GM12878 (cell line): Measurements from ENCODE around the gene RPL18. TPM values are rescaled to one million over a fixed set of nuclear protein-coding genes. Genes with fewer than 3 reads are reported as not detected.

Source experiments
- DPF2 ChIP-seq: fragments of 450-650 bp; IDR thresholded peaks from 2 replicates; pipeline ENCODE4 v1.6.1; 2017; ENCODE audit warnings: mild to moderate bottlenecking
- EZH2 ChIP-seq: IDR thresholded peaks from 2 replicates; pipeline ENCODE4 v1.6.1; 2012; ENCODE audit warnings: low read depth, mild to moderate bottlenecking, control low read depth, inconsistent platforms, low read length, borderline replicate concordance; ENCODE audit not compliant: control insufficient read depth
- JUNB ChIP-seq: IDR thresholded peaks from 2 replicates; pipeline ENCODE4 v1.6.1; 2016; ENCODE audit warnings: antibody characterized with exemption, mild to moderate bottlenecking
- NFYA ChIP-seq: IDR thresholded peaks from 2 replicates; pipeline ENCODE4 v1.6.1; 2011; ENCODE audit warnings: low read depth, mild to moderate bottlenecking, low read length, improper control_type of control experiment, borderline replicate concordance
- SIX5 ChIP-seq: IDR thresholded peaks from 2 replicates; pipeline ENCODE4 v1.6.1; 2011; ENCODE audit warnings: mild to moderate bottlenecking, low read depth, low read length, moderate library complexity; ENCODE audit not compliant: severe bottlenecking
- TCF12 ChIP-seq: IDR thresholded peaks from 2 replicates; pipeline ENCODE4 v1.6.1; 2011; ENCODE audit warnings: low read depth, mild to moderate bottlenecking, low read length
- polyA plus RNA-seq, 11 experiments: library from polyadenylated mRNA; depleted of rRNA in 4 of 11; unstranded in 6 of 11; stranded (reverse) in 5 of 11; fragments of >200 nt; fragmentation: Nextera tagmentation in 4 of 11; fragmentation: Illumina TruSeq in 1 of 11; extraction: Ambion mirVana in 4 of 11; extraction: Trizol in 1 of 11; gene quantifications; 1 replicate in 1 of 11; 2 replicates in 10 of 11; pipeline versions ENCODE4 v1.2.1 to v1.2.3, GENCODE V29; 2011 to 2016; ENCODE audit warnings: inconsistent platforms in 2 of 11, missing spikeins in 2 of 11, low read depth in 1 of 11
- total RNA-seq, 4 experiments: library from RNA; depleted of rRNA in 3 of 4; stranded (reverse); fragments of >200 nt in 3 of 4; fragmentation: Illumina TruSeq in 1 of 4; extraction: Trizol in 1 of 4; gene quantifications; 2 replicates each; pipeline versions ENCODE4 v1.2.1 to v1.2.3, GENCODE V29; 2013 to 2021
- TF ChIP-seq, protein P1 (sequence below): fragments of 450-650 bp; formaldehyde crosslinking; IDR thresholded peaks from 2 replicates; pipeline ENCODE4 v1.5.0; 2022; ENCODE audit warnings: mild to moderate bottlenecking, missing genetic modification characterization
- TF ChIP-seq, protein P2 (sequence below): fragments of 450-650 bp; IDR thresholded peaks from 2 replicates; pipeline ENCODE4 v1.6.1; 2016; ENCODE audit warnings: mild to moderate bottlenecking
- TF ChIP-seq, protein P3 (sequence below): fragments of 450-650 bp; IDR thresholded peaks from 2 replicates; pipeline ENCODE4 v1.6.1; 2018; ENCODE audit warnings: borderline replicate concordance, mild to moderate bottlenecking; ENCODE audit not compliant: partially characterized antibody
- TF ChIP-seq, protein P4 (sequence below): fragments of 450-650 bp; conservative IDR thresholded peaks from 2 replicates; pipeline ENCODE4 v1.6.1; 2017; ENCODE audit warnings: mild to moderate bottlenecking, moderate library complexity

Gene RPL18
- total and polyA plus RNA-seq, 10 of the 15 experiments (the other 5 are each of a cell fraction or from before 2014, with no cell fraction given), result 393 to 4,267 (median 2,019) TPM

DNA sequence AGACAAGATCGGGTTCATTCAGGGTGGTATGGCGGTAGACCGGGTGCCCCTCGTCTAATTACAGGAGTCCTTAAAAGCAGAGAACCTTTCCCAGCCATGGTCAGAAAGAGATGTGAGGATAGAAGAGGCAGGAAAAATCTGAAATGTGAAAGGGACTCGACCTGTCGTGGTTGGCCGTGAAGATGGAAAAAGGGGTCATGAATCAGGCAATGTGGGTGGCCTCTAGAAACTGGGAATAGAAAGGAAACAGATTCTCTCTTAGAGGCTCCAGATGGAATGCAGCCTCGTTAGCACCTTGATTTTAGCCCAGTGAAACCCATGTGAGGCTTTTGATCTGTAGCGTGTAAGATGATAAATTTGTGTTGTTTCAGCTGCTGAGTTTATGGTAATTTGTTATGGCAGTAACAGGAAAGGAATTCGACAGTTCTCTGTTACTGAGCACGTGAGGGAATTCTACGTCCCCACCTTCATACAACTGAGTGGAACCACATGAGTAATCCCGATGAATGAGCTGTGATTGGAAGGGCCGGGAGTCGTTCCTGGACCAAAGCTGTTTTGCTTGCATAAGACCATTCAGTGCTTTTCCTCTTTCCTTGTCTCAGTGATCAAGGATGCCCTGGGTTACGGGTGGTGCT is 38.0 kb upstream of the RPL18 start (continued):
- TF ChIP-seq, protein P1, sequence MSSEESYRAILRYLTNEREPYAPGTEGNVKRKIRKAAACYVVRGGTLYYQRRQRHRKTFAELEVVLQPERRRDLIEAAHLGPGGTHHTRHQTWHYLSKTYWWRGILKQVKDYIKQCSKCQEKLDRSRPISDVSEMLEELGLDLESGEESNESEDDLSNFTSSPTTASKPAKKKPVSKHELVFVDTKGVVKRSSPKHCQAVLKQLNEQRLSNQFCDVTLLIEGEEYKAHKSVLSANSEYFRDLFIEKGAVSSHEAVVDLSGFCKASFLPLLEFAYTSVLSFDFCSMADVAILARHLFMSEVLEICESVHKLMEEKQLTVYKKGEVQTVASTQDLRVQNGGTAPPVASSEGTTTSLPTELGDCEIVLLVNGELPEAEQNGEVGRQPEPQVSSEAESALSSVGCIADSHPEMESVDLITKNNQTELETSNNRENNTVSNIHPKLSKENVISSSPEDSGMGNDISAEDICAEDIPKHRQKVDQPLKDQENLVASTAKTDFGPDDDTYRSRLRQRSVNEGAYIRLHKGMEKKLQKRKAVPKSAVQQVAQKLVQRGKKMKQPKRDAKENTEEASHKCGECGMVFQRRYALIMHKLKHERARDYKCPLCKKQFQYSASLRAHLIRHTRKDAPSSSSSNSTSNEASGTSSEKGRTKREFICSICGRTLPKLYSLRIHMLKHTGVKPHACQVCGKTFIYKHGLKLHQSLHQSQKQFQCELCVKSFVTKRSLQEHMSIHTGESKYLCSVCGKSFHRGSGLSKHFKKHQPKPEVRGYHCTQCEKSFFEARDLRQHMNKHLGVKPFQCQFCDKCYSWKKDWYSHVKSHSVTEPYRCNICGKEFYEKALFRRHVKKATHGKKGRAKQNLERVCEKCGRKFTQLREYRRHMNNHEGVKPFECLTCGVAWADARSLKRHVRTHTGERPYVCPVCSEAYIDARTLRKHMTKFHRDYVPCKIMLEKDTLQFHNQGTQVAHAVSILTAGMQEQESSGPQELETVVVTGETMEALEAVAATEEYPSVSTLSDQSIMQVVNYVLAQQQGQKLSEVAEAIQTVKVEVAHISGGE (CRISPR knock-in tag), result no peak
- no peak for TF ChIP-seq SIX5
- TF ChIP-seq, protein P2, sequence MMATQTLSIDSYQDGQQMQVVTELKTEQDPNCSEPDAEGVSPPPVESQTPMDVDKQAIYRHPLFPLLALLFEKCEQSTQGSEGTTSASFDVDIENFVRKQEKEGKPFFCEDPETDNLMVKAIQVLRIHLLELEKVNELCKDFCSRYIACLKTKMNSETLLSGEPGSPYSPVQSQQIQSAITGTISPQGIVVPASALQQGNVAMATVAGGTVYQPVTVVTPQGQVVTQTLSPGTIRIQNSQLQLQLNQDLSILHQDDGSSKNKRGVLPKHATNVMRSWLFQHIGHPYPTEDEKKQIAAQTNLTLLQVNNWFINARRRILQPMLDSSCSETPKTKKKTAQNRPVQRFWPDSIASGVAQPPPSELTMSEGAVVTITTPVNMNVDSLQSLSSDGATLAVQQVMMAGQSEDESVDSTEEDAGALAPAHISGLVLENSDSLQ, result no peak
- no peak for TF ChIP-seq JUNB
- TF ChIP-seq, protein P3, sequence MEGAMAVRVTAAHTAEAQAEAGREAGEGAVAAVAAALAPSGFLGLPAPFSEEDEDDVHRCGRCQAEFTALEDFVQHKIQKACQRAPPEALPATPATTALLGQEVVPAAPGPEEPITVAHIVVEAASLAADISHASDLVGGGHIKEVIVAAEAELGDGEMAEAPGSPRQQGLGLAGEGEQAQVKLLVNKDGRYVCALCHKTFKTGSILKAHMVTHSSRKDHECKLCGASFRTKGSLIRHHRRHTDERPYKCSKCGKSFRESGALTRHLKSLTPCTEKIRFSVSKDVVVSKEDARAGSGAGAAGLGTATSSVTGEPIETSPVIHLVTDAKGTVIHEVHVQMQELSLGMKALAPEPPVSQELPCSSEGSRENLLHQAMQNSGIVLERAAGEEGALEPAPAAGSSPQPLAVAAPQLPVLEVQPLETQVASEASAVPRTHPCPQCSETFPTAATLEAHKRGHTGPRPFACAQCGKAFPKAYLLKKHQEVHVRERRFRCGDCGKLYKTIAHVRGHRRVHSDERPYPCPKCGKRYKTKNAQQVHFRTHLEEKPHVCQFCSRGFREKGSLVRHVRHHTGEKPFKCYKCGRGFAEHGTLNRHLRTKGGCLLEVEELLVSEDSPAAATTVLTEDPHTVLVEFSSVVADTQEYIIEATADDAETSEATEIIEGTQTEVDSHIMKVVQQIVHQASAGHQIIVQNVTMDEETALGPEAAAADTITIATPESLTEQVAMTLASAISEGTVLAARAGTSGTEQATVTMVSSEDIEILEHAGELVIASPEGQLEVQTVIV, result no peak
- TF ChIP-seq DPF2, result no peak
- TF ChIP-seq TCF12, result no peak
- no peak for TF ChIP-seq NFYA
- TF ChIP-seq EZH2, result no peak
- TF ChIP-seq, protein P4, sequence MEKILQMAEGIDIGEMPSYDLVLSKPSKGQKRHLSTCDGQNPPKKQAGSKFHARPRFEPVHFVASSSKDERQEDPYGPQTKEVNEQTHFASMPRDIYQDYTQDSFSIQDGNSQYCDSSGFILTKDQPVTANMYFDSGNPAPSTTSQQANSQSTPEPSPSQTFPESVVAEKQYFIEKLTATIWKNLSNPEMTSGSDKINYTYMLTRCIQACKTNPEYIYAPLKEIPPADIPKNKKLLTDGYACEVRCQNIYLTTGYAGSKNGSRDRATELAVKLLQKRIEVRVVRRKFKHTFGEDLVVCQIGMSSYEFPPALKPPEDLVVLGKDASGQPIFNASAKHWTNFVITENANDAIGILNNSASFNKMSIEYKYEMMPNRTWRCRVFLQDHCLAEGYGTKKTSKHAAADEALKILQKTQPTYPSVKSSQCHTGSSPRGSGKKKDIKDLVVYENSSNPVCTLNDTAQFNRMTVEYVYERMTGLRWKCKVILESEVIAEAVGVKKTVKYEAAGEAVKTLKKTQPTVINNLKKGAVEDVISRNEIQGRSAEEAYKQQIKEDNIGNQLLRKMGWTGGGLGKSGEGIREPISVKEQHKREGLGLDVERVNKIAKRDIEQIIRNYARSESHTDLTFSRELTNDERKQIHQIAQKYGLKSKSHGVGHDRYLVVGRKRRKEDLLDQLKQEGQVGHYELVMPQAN, result no peak
